ENCODE measurements around the gene PTPRN2.
"Not testable (repeated sequence)": the region's sequence is repeated elsewhere in the genome, so short reads cannot be mapped to it uniquely, and the experiment has no call there.

Gene PTPRN2

DNA sequence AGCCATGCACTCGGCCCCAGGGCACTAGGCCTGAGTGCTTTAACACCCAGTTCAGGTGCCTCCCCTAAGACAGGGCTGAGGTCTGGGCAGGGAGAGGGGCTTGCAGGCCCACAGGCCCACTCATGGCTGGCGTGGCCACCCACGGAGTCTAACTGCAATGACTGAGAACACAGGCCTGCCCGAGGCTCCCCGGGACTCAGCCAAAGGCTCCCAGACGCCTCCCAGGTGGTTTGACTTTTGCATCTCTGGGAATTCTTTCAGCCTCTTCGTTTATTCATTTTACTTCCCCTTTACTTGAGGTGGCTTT lies 37.3 kb downstream of the PTPRN2 start:
- DNase-seq = no peak

GRCh38 chr7:158549616-158550393 lies 37.8 kb downstream of the PTPRN2 start:
- DNase-seq = no peak

GRCh38 chr7:158549176-158549615 lies 38.4 kb downstream of the PTPRN2 start:
- no peak for DNase-seq

DNA sequence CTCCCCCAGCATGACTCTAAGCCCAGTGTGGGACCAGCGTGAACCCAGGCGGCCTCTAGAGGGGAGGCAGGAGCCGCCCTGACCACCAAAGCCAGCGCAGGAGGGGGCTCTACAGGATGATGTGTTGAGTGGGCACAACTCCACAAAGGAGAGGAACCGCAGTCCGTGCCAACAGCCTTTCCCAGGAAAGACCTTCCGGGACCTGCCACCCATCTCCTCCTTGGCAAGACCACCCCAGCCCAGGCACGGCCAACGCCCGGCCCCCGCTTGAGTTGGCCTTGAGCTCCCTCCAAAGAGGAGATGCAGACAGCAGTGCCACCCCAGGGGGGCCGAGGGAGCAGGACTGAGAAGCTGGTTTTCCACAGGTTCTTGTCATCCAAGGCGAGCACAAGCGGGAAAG lies 38.9 kb downstream of the PTPRN2 start:
- no peak for DNase-seq

DNA sequence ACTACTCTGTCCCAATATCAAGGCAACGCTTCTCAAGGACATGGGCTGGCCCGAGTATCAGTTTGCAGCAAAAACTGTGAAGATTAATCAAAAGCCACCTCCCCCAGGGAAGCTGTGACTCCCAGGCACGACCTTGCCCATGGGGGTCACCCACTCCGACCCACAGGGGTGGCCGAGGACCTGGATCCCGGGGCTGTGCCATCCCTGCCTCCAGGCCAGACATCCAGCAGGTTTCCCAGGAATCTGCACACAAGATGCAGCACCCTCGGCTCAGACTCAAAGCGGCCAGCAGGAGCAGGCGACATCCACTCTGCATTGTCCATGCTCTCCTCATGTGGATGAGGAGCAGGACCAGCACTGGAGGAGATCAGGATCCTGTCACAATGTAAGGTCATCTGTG lies 39.8 kb downstream of the PTPRN2 start:
- DNase-seq = no peak

GRCh38 chr7:158546626-158547025 lies 41.0 kb downstream of the PTPRN2 start:
- no peak for DNase-seq

- no peak for DNase-seq
These were observed 41.4 kb downstream of the PTPRN2 start for GRCh38 chr7:158546214-158546613.

DNA sequence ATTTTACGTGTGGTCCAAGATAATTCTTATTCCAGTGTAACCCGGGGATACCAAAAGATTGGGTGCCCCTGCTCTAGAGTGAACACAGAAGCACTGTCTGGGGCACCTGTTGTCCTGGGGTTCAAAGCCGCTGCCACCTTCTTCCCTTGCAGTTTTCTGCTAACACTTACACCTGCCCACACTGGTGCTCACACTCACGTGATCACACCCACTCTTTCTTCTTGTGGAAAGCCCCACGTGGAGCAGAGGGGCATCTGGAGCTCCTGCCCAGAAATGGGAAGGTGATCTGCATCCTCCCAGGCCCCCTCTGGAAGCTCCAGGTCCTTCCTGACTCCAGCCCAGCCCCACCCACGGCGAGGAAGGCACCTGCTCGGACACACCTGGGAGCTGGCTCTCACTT lies 42.9 kb downstream of the PTPRN2 start:
- DNase-seq = no peak

DNA sequence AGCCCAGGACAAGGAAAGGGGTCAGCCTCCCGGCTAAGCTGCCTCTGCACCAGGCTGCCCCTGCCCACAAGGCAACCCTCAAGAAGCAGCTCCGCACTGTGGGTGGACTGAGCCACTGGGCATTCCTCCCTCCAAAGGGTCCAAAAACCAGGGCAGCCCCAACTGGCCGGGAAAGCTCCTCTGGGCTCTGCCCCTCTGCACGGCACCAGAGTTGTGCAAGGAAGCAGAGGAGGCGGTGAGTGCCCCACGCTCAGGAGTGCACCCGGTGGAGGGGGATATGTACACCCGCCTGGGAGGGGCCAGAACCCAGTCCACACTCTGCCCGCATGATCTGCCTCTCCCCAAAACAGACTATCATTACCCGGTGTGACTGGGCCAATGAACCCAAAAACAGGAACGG lies 43.8 kb downstream of the PTPRN2 start:
- DNase-seq = no peak

DNA sequence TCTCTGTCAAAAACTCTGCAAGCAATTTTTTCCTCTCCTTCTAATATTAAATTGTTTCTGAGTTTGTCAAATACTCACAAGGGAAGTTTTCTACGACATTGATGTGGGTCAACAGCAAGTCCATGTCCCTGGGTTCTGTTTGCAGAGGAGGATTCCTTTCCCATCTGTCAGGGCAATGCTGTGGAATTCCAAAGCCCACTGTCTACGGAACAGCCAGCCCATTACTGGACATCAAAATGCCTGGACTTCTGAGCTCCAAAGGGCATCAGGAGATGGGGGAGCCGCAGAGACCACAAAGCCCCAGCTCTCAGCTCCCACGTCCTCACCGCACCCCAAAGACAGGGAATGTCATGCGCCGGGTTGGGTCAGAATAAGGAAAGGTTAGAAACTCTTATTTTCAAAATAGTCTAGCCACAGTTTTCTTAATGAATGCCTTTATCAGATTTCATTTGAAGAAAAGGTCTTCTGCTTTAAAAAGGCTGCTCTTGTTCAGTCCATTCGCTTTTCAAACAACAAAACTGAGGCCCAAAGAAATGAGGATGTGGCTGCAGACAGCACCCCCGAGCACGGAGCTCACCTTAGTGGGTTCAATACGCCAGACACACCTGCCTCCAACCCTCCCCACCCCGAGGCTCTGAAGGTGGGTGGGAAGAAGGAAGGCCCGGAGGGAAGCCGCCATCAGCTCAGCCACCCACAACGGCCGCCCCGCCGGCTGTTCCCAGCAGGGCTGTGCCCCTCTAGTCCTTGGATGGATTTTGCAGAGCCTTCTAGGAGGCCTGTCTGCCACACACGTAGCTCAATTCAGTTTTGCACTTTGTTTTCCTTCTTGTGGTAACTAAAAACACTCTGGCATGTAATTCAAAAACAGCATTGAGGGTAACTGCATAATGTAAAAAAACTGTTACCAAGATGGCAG lies 44.7 kb downstream of the PTPRN2 start:
- DNase-seq = no peak

DNA sequence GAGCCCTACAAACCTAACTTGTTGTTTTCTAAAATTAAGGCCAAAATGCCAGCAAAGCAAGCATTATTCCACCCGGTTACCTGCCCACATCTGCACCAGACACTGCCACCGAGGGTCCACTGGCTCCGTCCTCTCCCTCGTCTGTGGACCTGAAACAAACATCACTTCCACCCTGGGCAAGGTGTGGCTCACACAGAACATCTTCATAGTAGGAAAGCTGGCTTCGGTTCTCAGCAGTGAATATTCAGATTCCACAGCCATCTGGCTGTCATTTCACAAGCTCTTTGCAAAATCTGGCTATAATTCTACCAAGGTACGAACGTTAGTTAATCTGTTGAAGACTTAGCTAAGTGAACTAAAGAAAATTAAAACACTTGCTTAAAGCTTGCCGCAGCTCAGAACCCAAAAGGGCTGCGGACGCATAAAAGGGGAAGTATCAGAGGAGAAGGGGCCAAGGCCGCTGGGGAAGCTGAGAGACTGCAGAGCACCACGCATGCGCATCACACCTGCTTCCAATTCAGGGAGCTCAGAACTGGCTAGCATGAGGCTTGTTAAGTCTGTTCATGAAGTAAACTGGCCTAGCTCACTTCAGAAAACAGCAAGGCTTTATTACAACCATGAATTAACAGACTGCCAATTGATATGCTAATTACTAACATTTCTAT lies 46.1 kb downstream of the PTPRN2 start:
- no peak for DNase-seq

GRCh38 chr7:158539711-158540146 lies 47.9 kb downstream of the PTPRN2 start:
- no peak for DNase-seq

DNA sequence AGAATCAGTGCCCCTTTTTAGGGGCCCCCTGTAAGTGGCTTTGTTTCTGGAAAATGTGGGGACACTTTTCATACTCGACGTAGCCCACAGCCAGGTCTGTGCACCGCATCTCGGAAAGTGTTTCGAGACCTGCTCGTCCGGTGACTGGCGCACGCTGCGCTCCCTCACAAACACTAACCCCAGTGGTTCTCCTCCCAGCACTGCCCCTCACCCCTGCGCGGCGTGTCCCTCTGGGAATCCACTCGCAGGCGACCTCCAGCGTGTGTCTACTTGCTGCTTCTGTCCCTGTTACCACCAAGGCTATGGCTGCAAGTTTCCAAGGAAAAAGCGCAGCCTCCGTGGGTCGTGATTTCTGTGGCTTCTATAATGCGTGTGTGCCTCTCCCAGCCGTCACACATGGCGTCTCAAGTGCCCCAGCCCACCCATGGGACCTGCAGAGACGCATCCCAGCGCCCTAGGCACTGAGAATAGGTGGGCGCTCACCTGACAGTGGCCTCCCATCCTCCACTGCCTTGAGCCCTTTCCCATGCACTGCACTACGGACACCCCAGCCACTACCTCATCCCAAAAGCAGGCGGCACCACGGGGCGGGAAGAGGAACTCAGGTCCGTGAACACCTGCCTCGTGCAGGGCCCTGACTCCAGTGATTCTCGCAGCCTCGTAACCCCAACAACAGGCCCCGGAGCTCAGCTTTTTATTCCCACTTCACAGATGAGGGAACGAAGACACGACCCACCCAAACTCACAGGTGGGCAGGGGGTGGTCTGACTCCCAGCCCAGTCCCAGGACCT lies 49.3 kb downstream of the PTPRN2 start:
- DNase-seq = no peak

GRCh38 chr7:158537516-158537882 lies 50.1 kb downstream of the PTPRN2 start:
- DNase-seq = no peak

- no peak for DNase-seq
These were observed 50.6 kb downstream of the PTPRN2 start for GRCh38 chr7:158536871-158537515.

GRCh38 chr7:158535079-158535478 lies 52.5 kb downstream of the PTPRN2 start:
- DNase-seq = no peak

GRCh38 chr7:158534598-158534997 lies 53.0 kb downstream of the PTPRN2 start:
- DNase-seq = no peak

DNA sequence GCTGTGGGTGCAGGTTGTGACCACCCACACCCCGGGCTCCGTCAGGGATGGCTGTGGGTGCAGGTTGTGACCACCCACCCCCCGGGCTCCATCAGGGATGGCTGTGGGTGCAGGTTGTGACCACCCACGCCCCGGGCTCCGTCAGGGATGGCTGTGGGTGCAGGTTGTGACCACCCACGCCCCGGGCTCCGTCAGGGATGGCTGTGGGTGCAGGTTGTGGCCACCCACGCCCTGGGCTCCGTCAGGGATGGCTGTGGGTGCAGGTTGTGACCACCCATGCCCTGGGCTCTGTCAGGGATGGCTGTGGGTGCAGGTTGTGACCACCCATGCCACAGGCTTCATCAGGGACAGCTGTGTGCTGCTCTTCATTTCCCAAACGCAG lies 53.5 kb downstream of the PTPRN2 start:
- DNase-seq = not testable (repeated sequence)

- no peak for DNase-seq
These were observed 54.1 kb downstream of the PTPRN2 start for GRCh38 chr7:158533386-158534133.

GRCh38 chr7:158532093-158532627 lies 55.5 kb downstream of the PTPRN2 start:
- DNase-seq = no peak

- no peak for DNase-seq
These were observed 56.0 kb downstream of the PTPRN2 start for GRCh38 chr7:158531661-158532060.
